K562 (cell line): ENCODE results near the gene CDADC1.

Experiments used
- CREB3 ChIP-seq: fragments of 450-650 bp; conservative IDR thresholded peaks from 2 replicates; pipeline ENCODE4 v1.6.1; 2016; ENCODE audit warnings: missing genetic modification characterization, low read depth, mild to moderate bottlenecking, missing compliant biosample characterization, moderate library complexity
- SMARCC2 ChIP-seq: fragments of 450-650 bp; IDR thresholded peaks from 2 replicates; pipeline ENCODE4 v1.6.1; 2017; ENCODE audit warnings: antibody characterized with exemption, moderate library complexity, mild to moderate bottlenecking, low read depth
- SP1 ChIP-seq: sonication (generic); formaldehyde crosslinking; IDR thresholded peaks from 2 replicates; pipeline ENCODE4 v1.8.1; 2022; ENCODE audit warnings: mild to moderate bottlenecking, missing genetic modification reagents

GRCh38 chr13:49298416-49298815, 50.7 kb downstream of the CDADC1 start:
- TF ChIP-seq SMARCC2 (no peak), SP1 (no peak), CREB3 (no peak)
